ES-I3 (cell line): ENCODE data around the gene PARD3.
"Not testable (repeated sequence)": the region's sequence is repeated elsewhere in the genome, so short reads cannot be mapped to it uniquely, and the experiment has no call there.

Experiments used
- H3K36me3 ChIP-seq: 2 replicates; pipeline ENCODE4 v1.6.1; 2013; ENCODE audit warnings: mild to moderate bottlenecking, low read length, control low read depth, moderate library complexity; ENCODE audit not compliant: insufficient read depth
- H3K4me1 ChIP-seq: 2 replicates; pipeline ENCODE4 v1.6.1; 2013; ENCODE audit warnings: mild to moderate bottlenecking, control low read depth, low read length; ENCODE audit not compliant: insufficient read depth
- H3K9ac ChIP-seq: 2 replicates; pipeline ENCODE4 v1.6.1; 2013; ENCODE audit warnings: low read depth, mild to moderate bottlenecking, low read length, moderate library complexity
- H3K9me3 ChIP-seq: 2 replicates; pipeline ENCODE4 v1.6.1; 2013; ENCODE audit warnings: mild to moderate bottlenecking, low read length, moderate library complexity; ENCODE audit not compliant: control insufficient read depth, insufficient read depth

PARD3 gene

DNA sequence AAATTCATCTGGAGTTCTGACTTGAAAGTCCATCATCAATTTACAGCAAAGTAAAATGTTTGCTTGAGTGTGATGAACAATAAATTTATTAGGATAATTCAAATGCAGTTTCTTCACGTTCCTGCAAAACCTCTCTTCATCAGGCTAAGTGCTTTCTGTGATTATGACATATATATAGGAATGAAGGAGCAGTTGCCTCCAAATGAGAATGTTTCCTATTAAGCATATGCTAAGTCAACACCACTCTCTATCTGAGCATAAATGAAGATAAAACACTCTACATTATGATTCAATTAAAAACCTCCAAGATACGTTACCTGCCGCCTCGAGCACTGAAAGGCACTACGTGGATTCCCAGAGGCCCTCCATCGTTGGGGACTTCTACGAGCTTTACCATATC lies 416.1 kb downstream of the PARD3 start:
- Histone ChIP-seq H3K4me1 (no peaks in the 10 kb centered on the region), H3K9ac (no peak overlapping the region)

DNA sequence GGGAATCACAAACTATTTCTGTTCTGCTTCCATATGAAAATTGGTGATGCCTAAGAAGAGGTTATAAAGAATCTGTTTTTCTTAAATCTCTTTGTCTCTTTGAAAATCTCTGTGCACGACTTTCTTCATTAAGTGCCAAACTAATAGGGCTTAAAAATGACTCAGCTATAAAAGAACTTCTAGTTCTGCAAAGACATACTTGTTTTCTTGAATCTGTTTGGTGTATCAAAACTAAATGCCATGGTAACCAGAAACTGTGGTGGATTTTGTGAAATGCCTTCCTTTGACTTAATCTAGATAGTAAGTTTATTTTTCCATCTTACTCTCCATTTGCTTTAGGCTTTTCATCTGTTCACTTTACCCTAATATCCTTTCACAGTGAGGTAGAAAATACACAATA lies 417.8 kb downstream of the PARD3 start:
- Histone ChIP-seq H3K9ac (no peak overlapping the region), H3K9me3 (no peaks in the 10 kb centered on the region), H3K36me3 (no peaks in the 10 kb centered on the region), H3K4me1 (no peaks in the 10 kb centered on the region)

More for the DNA sequence above, 416.1 kb downstream of the PARD3 start:
- Histone ChIP-seq H3K9me3 (no peaks in the 10 kb centered on the region), H3K36me3 (no peaks in the 10 kb centered on the region)

DNA sequence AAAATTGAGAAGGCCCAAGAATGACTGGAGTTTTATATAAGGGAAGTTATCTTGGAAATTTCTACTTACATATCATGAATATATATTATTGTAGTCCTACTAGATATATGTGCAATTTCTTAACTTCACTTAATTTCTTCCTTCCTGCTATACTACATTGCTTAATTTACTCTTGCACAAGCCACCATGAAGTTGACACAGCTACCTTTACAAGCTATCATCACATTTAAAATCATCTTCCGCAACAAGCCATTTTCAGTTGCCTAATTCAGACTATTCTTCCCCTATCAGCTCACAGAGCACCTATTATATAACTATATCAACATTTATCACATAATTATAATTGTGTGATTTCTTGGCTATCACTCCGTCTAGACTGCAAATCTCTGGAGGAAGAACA lies 418.4 kb downstream of the PARD3 start:
- H3K36me3 ChIP-seq, result no peaks in the 10 kb centered on the region
- H3K9me3 ChIP-seq, result no peaks in the 10 kb centered on the region
- no peaks in the 10 kb centered on the region for H3K4me1 ChIP-seq
- no peak overlapping the region for H3K9ac ChIP-seq

DNA sequence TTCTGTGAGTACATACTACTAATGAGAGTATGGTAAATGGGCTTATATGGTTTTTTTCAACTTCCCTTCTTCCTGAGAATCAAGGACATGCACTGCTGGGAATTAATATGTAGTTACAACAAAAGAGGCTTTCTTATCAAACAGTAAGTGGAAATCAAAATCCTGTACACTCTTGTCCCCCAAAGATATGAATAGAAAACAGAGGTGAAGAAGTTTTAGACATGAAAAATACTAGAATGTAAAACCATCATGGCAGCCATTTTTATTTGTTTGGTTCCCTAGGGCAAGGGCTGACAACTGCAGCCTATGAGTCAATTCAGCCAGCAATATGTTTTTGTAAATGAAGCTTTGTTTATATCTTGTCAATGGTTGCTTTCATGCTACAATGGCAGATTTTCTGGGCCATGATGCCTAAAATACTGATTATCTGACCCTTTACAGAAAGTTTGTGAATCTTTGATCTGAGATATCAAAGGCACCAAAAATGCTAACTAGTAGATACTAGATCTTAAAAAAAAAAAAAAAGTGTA lies 422.4 kb downstream of the PARD3 start:
- H3K4me1 ChIP-seq, result no peaks in the 10 kb centered on the region
- H3K9ac ChIP-seq, result no peak overlapping the region
- no peaks in the 10 kb centered on the region for H3K9me3 ChIP-seq
- no peaks in the 10 kb centered on the region for H3K36me3 ChIP-seq

DNA sequence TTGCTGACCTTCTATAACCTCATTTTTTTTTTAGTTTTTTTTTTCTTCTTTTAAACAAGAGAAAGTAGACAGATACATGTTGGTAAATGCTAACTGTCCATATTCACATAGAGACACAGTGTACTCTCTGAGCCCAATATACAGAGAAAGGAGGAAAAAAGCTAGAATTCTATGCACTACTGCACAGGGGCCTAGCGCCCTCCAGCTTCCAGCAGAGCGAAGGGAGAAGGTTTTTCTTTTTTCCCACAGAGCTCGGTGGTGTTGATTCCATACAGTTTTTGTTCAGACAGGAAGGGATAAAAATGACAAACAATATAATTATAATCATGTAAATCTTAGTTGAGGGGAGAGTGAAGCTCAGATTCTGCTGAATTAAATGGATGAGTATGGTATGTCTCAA lies 423.9 kb downstream of the PARD3 start:
- H3K9ac ChIP-seq, H3K9me3 ChIP-seq, H3K4me1 ChIP-seq, H3K36me3 ChIP-seq: not testable (repeated sequence)

DNA sequence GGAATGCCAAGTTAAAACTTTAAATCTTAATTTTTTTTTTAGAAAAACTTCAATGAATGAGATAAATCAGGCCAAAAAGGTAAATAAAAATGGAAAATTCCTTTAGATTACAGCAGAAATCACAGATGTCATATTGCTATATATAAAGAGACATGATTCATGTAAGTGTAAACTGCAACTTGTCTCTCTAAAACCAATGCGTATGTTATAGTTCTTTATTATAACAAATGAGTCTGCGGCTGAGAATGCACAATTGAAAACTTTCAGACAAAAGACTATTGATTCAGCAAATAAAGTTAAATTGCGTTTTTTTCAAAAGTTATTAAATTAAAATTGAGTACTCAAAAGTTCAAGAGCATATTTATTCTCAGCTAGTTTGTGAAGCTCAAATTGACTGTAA lies 425.3 kb downstream of the PARD3 start:
- H3K4me1 ChIP-seq, result no peaks in the 10 kb centered on the region
- no peaks in the 10 kb centered on the region for H3K36me3 ChIP-seq
- H3K9ac ChIP-seq, result no peak overlapping the region
- no peaks in the 10 kb centered on the region for H3K9me3 ChIP-seq

DNA sequence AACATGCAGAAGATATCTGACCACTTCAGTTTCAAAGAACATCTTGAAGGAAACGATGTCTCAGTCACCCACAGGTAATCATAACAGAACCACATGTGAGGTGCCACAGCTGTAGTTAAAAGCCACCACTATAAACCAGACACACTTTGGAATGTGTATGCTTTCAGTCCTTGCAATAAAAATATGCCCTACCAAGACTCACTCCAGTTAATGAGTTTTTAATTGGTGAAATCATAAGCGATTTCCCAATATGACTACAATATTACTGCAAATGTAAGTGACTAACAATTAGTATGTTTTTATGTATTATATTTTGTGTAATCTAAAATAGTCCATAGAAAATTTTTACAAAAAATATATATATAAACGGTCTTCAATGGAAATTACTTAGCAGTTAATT lies 428.2 kb downstream of the PARD3 start:
- H3K36me3 ChIP-seq, result no peaks in the 10 kb centered on the region
- no peaks in the 10 kb centered on the region for H3K9me3 ChIP-seq
- H3K9ac ChIP-seq, result no peak overlapping the region
- no peaks in the 10 kb centered on the region for H3K4me1 ChIP-seq

DNA sequence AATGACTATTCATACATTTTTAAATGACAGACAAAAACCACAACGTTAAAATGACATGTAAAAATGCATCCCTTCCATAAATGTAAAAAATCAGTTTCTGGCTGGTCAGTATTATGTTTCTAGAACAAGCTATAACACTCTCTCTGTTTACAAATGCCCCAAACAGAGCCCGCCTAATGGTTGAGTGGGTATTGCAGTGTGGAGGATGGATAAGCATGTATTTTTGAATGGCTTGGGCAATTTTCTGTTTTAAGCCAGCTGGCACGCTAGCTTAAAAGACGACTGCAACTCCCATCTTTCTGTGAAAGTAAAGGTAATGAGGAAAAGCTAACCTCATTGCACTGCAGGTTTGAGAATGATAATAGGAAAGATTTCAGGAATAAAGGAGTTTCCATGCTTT lies 430.7 kb downstream of the PARD3 start:
- H3K9me3 ChIP-seq, result no peaks in the 10 kb centered on the region

DNA sequence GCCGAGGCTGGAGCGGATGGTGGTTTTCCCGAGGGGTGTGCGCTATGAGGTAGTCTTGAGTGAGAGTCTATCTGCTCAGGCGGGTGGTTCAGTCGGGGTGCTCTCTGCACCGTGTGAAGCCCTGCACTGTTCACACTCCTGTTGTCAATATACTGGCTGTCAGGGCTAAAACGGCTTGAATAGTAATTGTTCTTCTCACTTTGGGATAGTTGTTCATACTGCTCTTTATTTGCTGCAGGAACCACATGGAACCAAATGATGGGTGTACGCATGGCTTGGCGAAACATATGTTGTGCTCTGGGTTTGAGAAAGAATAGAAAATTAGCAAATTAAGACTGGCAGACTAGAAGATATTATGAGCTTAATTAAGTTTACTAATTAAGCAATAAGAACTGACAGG lies 432.5 kb downstream of the PARD3 start:
- Histone ChIP-seq H3K36me3 (no peaks in the 10 kb centered on the region), H3K9me3 (no peaks in the 10 kb centered on the region), H3K4me1 (no peaks in the 10 kb centered on the region), H3K9ac (no peak overlapping the region)

More for the DNA sequence above, 430.7 kb downstream of the PARD3 start:
- no peaks in the 10 kb centered on the region for H3K36me3 ChIP-seq
- H3K4me1 ChIP-seq, result no peaks in the 10 kb centered on the region
- H3K9ac ChIP-seq, result no peak overlapping the region

DNA sequence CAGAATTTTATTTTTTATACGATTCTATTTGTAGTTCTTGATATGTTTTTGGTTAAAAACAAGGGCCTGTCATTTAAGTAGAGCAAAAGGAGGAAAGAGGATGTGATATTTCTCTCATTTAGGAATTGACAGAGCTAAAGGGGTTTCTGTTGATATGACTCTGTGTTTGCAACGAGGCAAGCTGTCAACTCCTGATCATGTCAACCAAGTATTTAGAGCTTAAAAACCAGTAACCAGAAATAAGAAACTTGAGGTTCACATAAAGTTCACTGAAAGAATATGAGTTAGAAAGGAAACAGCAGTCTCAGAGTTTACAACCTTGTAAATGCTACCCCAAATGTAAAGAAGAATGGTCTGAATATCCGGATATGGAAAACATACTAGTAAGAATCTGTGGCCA lies 434.2 kb downstream of the PARD3 start:
- Histone ChIP-seq H3K4me1 (no peaks in the 10 kb centered on the region), H3K9ac (no peak overlapping the region), H3K36me3 (no peaks in the 10 kb centered on the region), H3K9me3 (no peaks in the 10 kb centered on the region)

DNA sequence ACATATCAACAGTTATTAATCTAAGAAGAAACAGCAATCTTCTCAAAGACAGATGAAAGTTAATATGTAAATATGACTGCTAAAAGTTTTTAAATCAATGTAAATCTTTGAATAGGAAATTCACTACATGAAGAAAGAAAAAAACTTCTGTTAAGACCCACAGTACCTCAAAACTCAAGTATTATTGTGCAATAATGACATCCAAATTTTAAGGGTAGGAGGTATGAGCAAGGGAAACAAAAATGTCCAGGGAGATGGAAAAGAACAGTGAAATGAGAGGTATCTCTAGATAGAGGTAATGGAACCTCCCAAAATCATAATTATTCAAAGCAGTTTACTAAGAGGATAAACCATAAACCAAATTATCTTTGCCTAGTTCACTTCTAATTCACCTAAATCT lies 436.8 kb downstream of the PARD3 start:
- no peak overlapping the region for H3K9ac ChIP-seq
- H3K9me3 ChIP-seq, result no peaks in the 10 kb centered on the region
- H3K4me1 ChIP-seq, result peaks cover 1% of the 10 kb centered on the region; the same call in 1 of the 2 replicates
- no peaks in the 10 kb centered on the region for H3K36me3 ChIP-seq

DNA sequence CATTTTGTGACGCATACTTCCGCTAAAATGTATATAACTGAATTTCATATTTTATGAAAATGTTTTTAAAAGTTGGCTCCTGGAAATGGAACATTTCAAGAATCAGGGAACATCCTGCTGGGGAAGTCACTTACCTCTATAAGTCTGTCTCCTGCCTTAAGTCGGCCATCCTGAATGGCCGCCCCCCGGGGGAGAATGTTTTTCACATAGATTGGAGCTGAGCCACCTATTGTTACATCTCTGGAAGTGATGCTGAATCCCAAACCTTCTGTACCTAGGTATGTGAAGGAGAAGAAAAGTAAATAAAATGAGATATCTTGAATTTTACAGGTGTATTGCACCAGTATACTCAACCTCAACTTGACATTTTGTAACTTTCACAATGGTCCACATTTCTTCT lies 437.3 kb downstream of the PARD3 start:
- Histone ChIP-seq H3K9ac (no peak overlapping the region), H3K9me3 (no peaks in the 10 kb centered on the region), H3K4me1 (peaks cover 6% of the 10 kb centered on the region; the same call in 1 of the 2 replicates), H3K36me3 (no peaks in the 10 kb centered on the region)

DNA sequence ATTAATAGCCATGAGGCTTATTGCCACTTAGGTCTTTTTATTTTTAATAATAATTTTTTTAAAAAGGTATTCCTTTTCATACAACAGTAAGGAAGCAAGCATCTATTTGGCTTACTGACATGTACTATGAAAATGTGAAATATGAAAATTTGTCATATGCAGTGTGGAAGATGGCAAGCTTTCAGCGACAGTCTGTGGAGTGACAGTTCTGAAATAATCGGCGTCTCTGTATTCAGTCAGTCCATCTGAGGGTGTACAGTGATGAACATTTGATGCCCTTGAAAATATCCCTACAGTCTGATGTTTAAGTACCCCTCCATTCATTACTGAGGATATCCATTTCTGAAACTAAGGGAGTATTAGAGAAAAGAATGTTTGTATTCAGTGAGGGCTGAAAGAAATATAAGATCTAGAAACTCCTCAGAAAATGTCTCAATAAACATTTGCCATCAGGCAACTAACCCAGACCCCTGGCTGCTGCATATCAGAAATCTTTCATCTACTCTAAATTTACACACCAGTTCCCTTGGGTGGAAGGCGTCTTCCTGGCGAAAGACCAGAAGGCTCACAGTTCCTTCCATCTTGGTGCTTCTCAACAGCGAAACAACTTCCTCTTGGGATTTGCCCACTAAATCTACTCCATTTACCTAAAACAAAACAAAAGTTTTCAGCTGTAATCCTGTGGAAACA lies 440.6 kb downstream of the PARD3 start:
- Histone ChIP-seq H3K9me3 (no peaks in the 10 kb centered on the region), H3K9ac (no peak overlapping the region)

DNA sequence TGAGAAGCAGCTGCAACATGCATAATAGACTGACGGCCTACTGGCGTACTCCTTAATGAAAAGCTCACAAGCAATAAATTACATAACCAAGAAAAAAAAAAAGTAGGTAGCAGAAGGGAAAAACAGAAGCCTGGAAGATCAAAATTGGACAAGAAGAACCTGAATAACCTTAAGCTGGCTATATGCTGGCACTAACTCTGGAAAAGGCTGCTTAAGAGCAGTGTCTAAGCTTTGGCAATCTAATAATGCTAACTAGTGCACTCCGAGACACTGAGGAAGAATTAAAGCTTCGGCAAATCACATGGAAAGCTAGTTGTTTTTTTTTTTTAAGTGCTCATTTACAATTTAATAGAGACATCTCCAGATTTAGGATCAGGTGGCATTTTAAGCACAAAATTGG lies 441.9 kb downstream of the PARD3 start:
- Histone ChIP-seq H3K4me1 (peaks cover 17% of the 10 kb centered on the region), H3K9ac (no peak overlapping the region), H3K9me3 (no peaks in the 10 kb centered on the region), H3K36me3 (no peaks in the 10 kb centered on the region)

More for the DNA sequence above, 440.6 kb downstream of the PARD3 start:
- Histone ChIP-seq H3K36me3 (no peaks in the 10 kb centered on the region), H3K4me1 (peaks cover 17% of the 10 kb centered on the region)

DNA sequence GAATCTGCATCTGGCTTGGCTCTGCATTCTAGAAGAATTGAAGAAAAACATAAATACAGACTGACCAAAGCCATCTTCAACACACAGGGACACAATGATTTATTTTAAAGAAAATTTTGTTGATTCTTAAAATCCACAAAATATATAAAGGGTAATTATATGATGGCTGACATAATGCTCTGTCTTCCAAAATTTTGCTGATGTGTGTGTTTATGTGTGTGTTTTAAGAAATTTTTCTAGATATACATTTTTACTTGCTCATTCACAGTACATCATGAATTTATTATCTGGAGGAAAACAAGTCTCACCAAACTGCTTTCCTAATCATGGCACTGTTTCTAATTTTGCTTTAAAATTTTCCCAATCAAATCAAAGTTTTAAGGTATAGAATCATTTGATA lies 442.6 kb downstream of the PARD3 start:
- Histone ChIP-seq H3K36me3 (no peaks in the 10 kb centered on the region), H3K9ac (no peak overlapping the region), H3K9me3 (no peaks in the 10 kb centered on the region), H3K4me1 (peaks cover 17% of the 10 kb centered on the region)
